Activated T-cell treated with anti-CD3 and anti-CD28 coated beads for 4 hours (primary cell): ENCODE data around the gene ANKRD63.

Experiments used
- DNase-seq: peaks from one replicate; pipeline ENCODE4 v3.0.0-alpha.2; 2020

ANKRD63 gene, protein sequence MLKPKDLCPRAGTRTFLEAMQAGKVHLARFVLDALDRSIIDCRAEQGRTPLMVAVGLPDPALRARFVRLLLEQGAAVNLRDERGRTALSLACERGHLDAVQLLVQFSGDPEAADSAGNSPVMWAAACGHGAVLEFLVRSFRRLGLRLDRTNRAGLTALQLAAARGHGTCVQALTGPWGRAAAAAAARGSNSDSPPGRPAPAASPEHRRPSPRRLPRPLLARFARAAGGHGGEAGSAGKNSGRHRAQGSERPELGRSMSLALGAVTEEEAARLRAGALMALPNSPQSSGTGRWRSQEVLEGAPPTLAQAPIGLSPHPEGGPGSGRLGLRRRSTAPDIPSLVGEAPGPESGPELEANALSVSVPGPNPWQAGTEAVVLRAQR

DNA sequence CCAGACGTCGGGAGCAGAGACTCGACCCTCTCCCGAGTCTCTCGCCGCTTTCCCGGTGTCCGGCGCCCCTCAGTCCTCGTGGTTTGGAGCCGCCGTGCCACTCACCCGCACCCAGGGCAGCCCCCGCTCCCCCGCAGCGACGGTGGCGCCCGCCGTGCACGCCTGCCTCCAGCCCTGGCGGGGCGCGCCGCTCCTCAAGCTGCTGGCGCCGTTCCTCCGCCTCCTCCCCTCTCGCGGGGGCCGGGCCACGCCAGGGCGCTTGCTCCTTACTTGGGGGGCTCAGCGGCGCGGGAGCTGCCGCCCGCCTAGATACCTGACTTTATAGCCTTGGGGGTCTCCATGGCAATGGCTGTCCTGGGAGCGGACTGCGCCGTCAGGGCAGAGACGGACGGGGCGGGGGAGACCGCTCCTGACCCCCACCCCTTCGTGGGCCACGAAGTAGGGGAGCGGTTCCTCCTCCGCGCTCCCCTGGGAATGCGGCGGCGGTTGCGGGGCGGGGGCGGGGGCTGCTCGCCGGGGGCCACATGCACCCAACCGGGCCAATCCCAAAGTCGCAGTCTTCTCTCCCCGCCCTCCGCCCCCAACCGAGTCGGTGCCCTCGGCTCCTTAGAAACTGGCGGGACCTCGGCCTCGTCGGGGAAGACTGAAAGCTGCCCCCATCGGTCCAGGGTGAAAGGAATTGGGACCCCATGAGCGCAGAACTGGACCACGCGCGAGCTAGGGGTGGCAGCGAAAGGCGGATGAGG is at the start of gene ANKRD63:
ANKRD63 (minus strand) TSS at position 196 of the 746 bp plus-strand sequence. CDS start 478 bp downstream, outside the sequence.
- no peak for DNase-seq

DNA sequence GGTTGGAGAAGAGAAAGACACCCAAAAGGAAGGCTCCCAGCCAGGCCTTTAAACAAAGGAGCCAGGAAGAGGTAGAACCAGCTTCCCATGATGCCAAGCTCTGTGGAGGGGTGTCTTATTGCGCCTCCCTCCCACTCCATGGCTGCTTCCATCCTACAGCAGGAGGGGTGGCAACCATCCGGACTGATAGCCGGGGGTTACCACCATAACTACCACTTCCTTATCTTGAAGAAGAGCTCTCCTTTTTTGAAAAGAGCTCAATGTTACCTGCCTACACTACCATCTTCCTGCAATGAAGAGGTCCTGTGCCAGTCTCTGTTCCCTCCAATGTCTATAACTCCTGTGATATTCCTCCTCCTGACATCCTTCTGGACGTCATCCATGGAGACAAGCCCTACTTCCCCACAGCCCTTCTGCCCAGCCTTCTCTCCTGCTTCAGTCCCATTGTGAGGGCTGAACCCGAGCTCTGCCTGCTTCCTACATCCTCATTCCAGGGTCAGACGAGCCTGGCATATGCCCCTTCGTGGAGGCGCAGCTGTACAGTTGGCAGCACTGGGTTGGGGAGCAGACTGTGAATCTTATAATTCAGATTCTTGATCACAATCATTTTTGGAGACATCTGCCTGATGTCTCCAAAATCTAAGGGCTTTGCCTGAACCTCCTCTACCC is 49.4 kb upstream of the ANKRD63 start:
- DNase-seq = no peak

DNA sequence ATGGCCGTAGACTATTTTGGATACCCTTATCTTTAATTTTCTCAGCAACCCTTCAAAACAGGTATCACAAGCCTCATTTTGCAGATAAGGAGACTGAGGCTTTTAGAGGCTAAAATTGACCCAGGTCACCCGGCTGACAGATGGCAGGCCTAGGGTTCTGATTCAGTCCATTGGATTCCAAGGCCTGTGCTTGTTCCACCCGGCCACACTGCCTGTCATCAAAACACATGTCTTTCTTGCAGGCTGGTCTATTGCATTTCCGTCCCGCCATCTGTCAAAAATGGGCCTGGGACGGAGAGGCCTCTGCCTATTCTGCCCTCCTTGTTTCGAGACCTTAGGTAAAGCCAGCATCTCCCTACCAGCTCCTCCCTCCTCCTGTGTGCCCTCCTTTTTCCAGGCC is 48.8 kb upstream of the ANKRD63 start:
- DNase-seq = no peak

DNA sequence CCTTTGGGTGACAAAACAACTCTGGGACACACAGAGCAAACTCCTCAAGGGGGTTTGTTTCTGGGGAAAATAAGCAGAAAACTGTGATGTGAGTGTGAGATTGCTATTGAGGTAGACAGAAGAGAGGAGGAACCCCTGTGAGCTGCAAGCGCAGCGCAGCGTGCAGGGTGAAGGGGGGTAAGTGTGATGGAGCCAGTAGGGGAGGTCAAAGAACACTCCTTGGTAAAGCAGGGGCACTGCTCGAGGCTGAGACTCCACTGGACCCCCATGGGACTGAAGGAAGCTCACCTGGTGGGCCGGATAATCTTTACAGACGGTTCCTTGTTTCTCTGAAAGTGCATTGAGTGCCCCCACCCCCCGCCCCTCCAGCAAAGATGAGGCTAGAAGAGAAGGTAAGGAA is 48.2 kb upstream of the ANKRD63 start:
- no peak for DNase-seq

DNA sequence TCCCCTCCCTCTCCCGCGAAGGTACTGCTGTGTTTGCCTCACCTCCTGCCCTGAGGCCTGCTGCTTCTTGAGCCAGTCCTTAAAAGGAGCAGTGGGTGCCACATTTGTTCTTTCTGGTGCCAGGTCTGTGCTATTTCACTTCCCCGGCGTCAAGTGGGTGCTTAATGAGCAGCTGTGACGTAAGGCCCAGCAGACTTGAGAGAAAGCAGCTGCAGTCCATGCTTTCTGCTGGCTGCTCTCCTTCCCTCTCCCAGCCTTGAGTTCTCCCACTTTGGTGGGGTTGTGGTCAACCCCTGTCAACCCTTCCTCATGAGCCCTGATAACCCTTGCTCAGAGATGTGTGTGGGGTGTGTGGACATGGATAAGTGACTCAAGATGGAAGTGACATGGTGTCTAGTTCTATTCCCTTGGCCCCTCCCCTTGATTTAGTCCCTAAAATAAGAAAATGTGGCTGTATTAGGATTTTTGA is 47.5 kb upstream of the ANKRD63 start:
- no peak for DNase-seq

DNA sequence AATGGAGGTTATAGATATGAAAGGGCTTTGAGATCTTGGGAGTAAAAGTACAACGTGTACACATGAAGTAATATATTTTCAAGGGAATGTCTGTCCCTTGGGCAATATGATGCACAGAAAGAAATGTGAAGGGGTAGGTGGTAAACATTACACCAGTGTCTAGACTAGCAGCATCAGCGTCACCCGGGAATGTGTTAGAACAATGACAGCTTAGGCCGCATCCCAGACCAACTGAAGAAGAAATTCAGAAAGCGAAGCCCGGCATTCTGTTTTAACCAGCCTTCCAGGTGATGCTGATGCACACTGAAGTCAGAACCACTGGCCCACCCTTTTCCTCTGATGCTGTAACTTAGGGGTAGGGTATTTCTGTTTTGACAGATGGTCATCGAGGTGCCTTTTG is 46.9 kb upstream of the ANKRD63 start:
- no peak for DNase-seq

DNA sequence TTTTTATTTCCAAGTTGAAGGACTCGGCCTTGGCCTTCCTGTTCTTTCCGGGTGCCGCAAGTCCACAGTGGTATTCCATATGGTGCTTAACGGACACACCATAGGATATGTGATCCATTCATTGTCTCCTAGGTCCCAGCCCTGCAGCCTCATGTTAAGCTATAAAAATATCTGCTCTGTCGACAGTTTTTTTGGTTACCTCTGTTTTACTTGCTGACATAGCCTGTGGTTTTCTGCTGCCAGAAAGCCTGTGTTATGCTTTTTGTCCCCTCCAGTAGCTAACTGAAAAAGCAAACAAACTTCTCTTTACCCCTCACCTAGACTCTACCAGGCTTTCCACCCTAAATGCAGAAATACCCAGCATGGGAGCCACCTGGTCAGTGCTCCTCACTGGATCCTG is 45.9 kb upstream of the ANKRD63 start:
- no peak for DNase-seq

DNA sequence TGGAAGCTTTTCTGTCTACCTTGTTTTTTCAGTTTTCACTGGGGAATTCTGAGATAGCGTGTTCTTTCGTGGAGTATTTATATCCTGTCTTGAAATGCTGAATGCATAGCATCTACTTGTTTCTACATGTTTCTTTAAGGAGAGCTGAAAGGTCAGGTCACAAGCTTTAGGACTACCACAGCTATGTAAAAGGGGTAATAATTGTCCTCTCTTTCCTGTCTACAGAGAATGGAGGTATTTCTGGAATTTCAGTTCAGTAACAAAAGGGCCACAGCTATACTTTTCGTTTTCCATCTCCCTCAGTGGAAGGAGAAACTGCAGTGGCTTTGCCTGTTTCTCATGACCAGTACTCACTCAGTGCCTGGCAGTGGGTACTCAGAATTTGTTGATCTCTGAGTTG is 45.3 kb upstream of the ANKRD63 start:
- DNase-seq = no peak

DNA sequence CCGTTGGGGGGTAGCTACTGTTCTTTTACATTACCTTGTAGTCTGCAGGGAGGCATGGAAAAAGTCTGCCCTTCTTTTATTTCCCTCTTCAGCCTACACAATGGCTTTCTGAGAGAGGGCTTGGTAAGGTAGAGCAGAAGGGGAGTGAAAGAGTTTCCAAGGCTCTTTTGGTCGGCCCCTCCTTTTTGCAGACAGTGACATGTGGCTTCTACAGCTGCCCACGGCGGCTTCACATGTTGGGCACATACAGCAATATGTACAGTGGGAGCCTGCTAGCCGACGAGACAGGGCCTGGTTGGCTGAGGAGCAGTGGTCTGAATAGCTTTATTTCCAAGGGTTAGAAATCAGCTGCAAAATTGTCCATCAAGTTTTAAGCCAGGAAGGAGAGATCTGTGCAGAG is 44.6 kb upstream of the ANKRD63 start:
- DNase-seq = no peak

DNA sequence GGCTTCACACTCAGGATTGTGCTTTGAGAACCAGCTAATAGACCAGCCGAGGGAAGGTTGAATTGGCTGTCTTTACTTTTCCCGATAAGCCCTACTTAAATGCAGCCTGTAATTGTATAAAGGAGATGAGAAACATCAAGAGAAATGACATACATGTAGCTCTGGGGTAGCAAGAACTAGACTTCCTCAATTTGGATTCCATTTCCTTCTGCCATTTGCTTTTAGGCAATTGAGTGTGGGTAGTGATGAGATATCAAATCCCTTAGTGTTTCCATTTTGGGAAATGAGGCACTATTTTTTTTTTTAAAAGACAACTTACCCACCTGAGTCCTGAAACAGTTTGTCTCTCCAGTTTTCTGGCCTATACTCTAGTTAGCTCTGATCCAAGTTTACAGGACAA is 42.8 kb upstream of the ANKRD63 start:
- DNase-seq = no peak

DNA sequence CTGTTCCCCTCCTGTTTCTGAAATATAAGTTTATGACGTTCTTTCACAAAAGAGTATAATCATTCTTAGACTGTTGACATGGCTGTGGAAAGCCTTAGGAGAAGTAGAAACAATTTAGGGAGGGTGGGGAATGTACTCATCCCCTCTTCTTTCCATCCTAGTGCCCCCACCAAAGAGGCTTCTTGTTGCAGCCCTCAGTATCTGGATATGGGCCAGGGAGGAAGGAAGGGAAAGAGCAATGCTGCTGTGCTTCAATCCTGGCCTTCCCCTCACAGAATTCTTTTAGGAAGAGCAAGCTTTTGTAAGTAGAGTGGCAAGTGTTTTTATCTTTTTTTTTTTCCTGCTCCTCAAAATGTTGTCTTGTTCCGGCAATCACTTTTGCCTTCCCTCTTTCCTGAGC is 42.3 kb upstream of the ANKRD63 start:
- DNase-seq = no peak

DNA sequence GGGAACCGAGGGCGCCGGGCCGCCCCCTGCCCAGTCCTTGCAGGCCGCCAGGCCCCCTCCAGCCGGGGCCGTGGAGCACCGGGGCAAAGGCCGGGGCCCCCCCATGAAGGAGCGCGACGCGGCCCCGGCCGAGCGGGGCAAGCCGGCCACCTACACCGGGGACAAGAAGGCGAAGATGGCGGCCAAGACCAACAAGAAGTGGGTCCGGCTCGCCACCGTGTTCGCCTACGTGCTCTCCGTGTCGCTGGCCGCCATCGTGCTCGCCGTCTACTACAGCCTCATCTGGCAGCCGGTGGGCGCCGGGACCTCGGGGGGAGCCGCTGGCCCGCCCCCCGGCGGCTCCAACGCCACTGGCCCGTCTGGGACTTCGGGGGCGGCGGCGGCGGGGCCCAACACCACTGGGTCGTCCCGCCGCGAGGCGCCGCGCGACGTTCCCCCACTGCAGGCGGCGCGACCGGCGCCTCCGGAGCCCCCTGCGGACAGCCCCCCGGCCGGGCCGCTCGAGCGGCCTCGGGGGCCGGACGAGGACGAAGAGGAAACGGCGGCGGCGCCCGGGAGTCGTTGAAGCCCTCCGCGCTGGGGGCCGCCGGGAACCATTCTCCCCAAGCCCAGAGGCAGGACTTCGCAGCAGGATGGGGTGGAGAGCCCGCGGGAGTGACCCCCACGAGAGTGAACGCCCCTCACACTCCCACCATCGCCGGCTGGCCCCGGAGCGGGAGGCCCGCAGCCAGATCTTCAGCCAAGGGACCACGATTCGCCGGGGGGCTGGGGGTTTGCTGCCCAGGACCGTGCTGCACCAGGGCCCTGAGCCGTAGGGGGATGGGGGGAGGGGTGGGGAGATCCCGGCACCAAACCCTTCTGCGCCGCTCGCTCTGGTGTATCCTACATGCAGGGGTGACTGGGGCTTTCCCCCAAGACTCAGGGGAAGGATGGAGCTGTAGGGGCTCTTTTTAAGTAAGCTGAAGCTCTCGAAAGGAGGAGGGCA is 41.4 kb upstream of the ANKRD63 start:
- DNase-seq = no peak

DNA sequence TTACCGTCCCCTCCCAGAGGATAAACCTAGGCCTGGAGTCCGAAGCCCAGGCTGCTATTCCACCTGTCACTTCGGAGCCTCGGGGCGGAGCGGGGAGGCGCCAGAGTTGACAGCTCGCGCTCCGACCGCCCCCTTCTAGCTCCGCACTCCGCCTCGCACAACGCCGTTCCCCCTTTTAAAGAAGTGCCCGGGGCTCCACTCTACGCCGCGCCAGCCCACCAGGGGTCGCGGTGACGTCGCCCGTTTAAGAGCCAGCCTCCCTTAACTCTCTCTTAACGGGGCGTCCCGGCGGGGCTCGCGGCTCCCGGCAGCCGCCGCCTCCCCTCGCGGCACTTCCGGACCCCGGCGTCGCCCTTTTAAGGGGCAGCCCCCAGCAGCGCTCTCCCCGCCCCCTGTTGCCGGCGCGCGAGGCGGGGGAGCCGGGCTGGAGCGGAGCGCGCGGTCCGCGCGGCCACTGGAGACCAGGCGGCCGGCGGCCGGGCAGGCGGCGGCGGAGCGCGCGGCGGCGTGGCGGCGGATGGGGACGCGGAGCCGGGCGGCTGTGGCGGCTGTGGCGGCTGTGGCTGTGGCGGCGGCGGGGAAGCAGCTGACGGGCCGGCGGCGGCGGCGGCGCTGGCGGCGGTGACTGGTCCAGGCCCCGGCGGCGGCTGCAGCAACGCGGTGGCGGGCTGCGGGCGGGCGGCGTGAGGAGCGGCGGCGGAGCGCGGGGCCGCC is 40.5 kb upstream of the ANKRD63 start, which contains the start of gene INAFM2:
INAFM2 (plus strand) TSS at position 454 of the 714 bp plus-strand sequence. CDS start 364 bp downstream, outside the sequence.
- peak; percentile 83 for DNase-seq

DNA sequence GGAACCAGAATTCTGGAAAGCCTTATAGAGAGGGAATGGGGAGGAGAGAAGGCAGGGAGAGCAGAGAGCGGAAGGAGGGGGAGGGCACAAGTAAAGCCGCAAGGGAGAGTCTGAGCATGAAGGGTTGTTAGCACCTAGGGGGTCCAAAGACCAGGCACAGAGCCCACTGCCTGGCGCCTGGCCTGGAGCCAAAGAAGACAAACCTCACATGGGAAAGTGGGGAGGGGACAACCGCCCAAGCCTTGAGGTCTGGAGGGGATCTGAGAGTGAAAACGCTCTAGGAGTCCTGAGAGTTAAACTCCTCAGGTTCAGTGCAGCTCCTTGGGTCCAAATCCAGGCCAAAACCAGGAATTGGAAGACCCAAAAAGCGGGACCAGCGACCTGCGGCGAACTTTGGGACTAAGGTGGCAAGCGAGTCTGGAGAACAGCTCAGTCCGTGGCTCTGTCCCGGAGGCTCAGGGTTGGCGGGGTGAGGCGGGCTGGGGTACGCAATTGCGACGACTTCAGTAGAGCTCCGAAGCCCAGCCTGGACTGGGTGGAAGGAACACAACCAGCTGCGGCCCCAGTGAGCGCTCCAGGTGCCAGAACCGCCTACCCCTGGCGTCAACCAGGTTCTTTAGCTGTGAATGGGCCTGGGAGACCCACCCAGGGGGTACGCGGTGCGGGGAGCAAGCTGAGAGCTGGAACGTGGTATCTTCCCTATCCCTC is 39.8 kb upstream of the ANKRD63 start:
- DNase-seq = no peak

DNA sequence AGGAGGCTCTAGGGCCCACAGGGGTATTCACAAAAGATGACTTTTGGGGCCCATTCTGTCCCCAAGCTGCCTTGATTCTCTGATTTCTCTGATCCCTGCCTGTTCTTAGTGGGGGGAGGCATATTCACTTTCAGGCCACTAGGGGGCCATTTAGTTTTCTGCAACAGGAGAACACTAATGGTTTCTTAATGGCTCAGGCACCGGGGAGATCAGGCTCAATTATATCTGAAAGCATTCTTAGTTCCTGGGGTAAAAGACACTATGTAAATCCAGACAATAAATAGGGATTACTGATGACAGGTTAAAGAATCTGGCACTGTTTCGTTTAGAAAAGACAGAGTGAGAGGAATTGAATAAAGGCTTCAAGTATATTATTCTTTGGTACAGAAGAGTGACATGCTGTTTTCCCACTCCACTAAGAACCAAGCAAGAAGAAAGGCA is 38.1 kb upstream of the ANKRD63 start:
- peak; percentile 49 for DNase-seq

DNA sequence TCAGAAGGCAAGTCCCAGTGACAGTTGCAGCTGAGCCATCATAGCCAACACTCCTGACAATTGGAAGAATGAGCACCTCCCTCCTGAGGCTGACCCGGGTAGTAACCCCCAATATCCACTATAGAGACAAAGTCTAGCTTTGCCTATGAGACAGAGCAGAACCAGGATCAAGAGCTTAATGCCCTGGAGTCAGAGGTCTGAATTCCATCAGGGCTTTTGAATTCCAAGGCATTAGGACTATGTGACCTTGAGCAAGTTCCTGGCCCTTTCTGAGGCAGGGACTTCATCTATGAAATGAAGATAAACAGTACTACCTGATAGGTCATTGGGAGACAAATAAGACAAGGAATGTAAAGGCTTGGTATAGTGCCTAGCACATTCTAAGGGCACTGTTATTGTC is 37.5 kb upstream of the ANKRD63 start:
- no peak for DNase-seq

DNA sequence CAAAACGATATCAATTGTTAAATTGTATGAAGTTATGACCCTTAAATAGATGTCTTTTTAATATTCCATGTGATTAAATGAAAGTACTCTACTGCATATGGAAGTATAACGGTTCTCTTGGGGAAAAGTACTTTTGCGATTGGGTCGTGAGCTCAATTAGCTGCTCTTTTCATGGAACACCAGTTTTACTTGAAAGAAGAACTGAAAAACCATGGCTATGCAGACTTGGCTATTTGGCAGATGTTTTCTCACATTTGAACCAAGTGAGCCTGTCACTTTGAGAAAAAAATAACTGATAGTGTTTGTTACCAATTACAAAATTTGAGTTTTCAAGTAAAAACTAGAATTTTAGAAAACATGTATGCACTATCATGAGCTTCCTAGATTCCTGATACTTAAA is 34.7 kb upstream of the ANKRD63 start:
- DNase-seq = no peak

DNA sequence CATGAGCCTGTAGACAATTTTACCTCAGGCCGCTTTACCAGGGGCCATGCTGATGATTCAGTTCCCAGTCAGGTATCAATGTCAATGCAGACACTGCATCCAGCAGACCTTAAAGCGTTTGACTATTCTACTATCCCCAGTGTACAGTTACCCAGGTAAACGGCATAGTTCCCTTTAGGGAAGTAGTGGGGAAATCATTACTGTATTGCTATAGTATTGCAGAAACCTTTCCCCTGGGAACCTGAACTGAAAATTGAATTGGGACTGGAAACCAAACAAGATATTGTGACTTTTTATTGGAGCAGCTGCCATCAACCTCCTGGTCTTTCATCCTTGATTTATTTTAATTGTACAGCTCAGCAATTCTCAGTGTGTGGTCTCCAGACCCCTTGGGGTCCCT is 34.1 kb upstream of the ANKRD63 start:
- no peak for DNase-seq

DNA sequence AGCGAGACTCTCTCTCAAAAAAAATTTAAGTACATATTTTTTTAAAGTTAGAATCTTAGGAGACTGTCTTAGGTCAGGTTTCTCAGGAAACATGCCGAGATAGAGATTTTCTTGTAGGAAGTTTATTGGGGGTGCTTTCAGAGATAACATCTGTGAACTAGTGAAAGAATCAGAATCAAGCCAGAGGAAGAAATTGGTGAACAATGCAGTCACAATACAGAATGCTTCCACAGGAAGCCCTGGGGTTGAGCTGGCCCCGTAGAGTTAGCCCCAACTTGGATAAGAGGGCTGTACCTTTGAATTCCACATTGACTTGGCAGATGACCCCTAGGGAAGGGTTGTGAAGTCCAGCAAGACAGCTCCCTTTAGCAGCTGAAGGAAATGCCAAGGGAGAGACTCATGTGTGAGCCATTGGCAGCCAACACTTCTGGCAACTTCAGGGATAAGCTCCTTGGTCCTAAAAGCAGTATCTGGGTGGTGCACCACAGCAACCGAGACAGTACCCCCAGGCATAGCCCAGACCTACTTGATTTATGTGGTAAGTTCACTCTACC is 31.9 kb upstream of the ANKRD63 start:
- DNase-seq = no peak
